GM12878 (cell line): ENCODE results near the gene SNX17. TPM values are rescaled to one million over a fixed set of nuclear protein-coding genes. Genes with fewer than 3 reads are reported as not detected.

ENCODE experiments used
- ATF7 ChIP-seq: fragments of 450-650 bp; IDR thresholded peaks from 2 replicates; pipeline ENCODE4 v1.6.1; 2016; ENCODE audit warnings: low read depth, mild to moderate bottlenecking
- BACH1 ChIP-seq: fragments of 450-650 bp; IDR thresholded peaks from 2 replicates; pipeline ENCODE4 v1.6.1; 2017; ENCODE audit warnings: mild to moderate bottlenecking, borderline replicate concordance
- BRCA1 ChIP-seq: IDR thresholded peaks from 2 replicates; pipeline ENCODE4 v1.6.1; 2011; ENCODE audit warnings: low read depth, low read length, improper control_type of control experiment
- CBFB ChIP-seq: IDR thresholded peaks from 2 replicates; pipeline ENCODE4 v1.6.1; 2016; ENCODE audit warnings: antibody characterized with exemption, low read depth
- CBX3 ChIP-seq: fragments of 200-600 bp; sonication (generic); IDR thresholded peaks from 2 replicates; pipeline ENCODE4 v1.6.1; 2016; ENCODE audit warnings: low read depth, borderline replicate concordance
- CBX5 ChIP-seq: sonication (generic); IDR thresholded peaks from 2 replicates; pipeline ENCODE4 v1.6.1; 2016; ENCODE audit warnings: low read depth, moderate library complexity, mild to moderate bottlenecking, inconsistent platforms
- CTCF ChIP-seq, 3 experiments: IDR thresholded peaks in 2 of 3; conservative IDR thresholded peaks in 1 of 3; 2 replicates each; pipeline ENCODE4 v1.5.1; 2011; ENCODE audit warnings: low read depth in 3 of 3, low read length in 3 of 3, mild to moderate bottlenecking in 3 of 3, control low read depth in 2 of 3, moderate library complexity in 2 of 3, inconsistent platforms in 1 of 3, mixed read lengths in 1 of 3; ENCODE audit not compliant: control insufficient read depth in 2 of 3, insufficient read depth in 1 of 3; ENCODE audit errors: extremely low read depth in 1 of 3
- E2F8 ChIP-seq: fragments of 450-650 bp; IDR thresholded peaks from 2 replicates; pipeline ENCODE4 v1.6.1; 2018; ENCODE audit warnings: mild to moderate bottlenecking, low read depth, moderate library complexity; ENCODE audit not compliant: partially characterized antibody
- ELK1 ChIP-seq: IDR thresholded peaks from 2 replicates; pipeline ENCODE4 v1.6.1; 2012; ENCODE audit warnings: low read depth, low read length, improper control_type of control experiment
- HCFC1 ChIP-seq: fragments of 150-350 bp; IDR thresholded peaks from 2 replicates; pipeline ENCODE4 v1.6.1; 2014; ENCODE audit warnings: low read length
- HDAC2 ChIP-seq: fragments of 200-600 bp; sonication (generic); IDR thresholded peaks from 2 replicates; pipeline ENCODE4 v1.6.1; 2017
- IRF4 ChIP-seq: IDR thresholded peaks from 2 replicates; pipeline ENCODE4 v1.6.1; 2011; ENCODE audit warnings: low read depth, low read length
- LARP7 ChIP-seq: fragments of 450-650 bp; IDR thresholded peaks from 2 replicates; pipeline ENCODE4 v1.6.1; 2017; ENCODE audit warnings: mild to moderate bottlenecking
- NRF1 ChIP-seq: conservative IDR thresholded peaks from 2 replicates; pipeline ENCODE4 v1.6.1; 2011; ENCODE audit warnings: mild to moderate bottlenecking, low read depth, low read length, improper control_type of control experiment
- SIN3A ChIP-seq: IDR thresholded peaks from 2 replicates; pipeline ENCODE4 v1.6.1; 2012; ENCODE audit warnings: low read depth, low read length, improper control_type of control experiment
- SMAD5 ChIP-seq: IDR thresholded peaks from 2 replicates; pipeline ENCODE4 v1.6.1; 2016; ENCODE audit warnings: antibody characterized with exemption, low read depth
- SMARCA5 ChIP-seq: fragments of 450-650 bp; IDR thresholded peaks from 2 replicates; pipeline ENCODE4 v1.6.1; 2017; ENCODE audit warnings: mild to moderate bottlenecking
- ZBED1 ChIP-seq: IDR thresholded peaks from 2 replicates; pipeline ENCODE4 v1.6.1; 2016; ENCODE audit warnings: borderline replicate concordance
- ZBTB4 ChIP-seq: fragments of 450-650 bp; formaldehyde crosslinking; IDR thresholded peaks from 2 replicates; pipeline ENCODE4 v1.4.0; 2022; ENCODE audit warnings: mild to moderate bottlenecking, moderate library complexity
- polyA plus RNA-seq, 11 experiments: library from polyadenylated mRNA; depleted of rRNA in 4 of 11; unstranded in 6 of 11; stranded (reverse) in 5 of 11; fragments of >200 nt; fragmentation: Nextera tagmentation in 4 of 11; fragmentation: Illumina TruSeq in 1 of 11; extraction: Ambion mirVana in 4 of 11; extraction: Trizol in 1 of 11; gene quantifications; 1 replicate in 1 of 11; 2 replicates in 10 of 11; pipeline versions ENCODE4 v1.2.1 to v1.2.3, GENCODE V29; 2011 to 2016; ENCODE audit warnings: inconsistent platforms in 2 of 11, missing spikeins in 2 of 11, low read depth in 1 of 11
- total RNA-seq, 4 experiments: library from RNA; depleted of rRNA in 3 of 4; stranded (reverse); fragments of >200 nt in 3 of 4; fragmentation: Illumina TruSeq in 1 of 4; extraction: Trizol in 1 of 4; gene quantifications; 2 replicates each; pipeline versions ENCODE4 v1.2.1 to v1.2.3, GENCODE V29; 2013 to 2021

The SNX17 gene
- total and polyA plus RNA-seq, 10 of the 15 experiments (the other 5 are each of a cell fraction or from before 2014, with no cell fraction given): 6.5 to 116 (median 84.4) TPM

GRCh38 chr2:27322766-27323595 lies 47.4 kb upstream of the SNX17 start, which contains the start of gene MPV17 (continued):
- TF ChIP-seq ZBTB4: no peak
- TF ChIP-seq IRF4: no peak
- TF ChIP-seq BRCA1: no peak
- TF ChIP-seq CBX5: no peak
- no peak for TF ChIP-seq ELK1
- TF ChIP-seq CBFB: peak; percentile 88
- TF ChIP-seq HCFC1: peak; percentile 67
- TF ChIP-seq E2F8: peak; percentile 71
- TF ChIP-seq CBX3: no peak
- TF ChIP-seq BACH1: peak; percentile 32; the same call in 1 of the 2 replicates
- TF ChIP-seq LARP7: no peak; the same call in 1 of the 2 replicates
- no peak for TF ChIP-seq SMARCA5
- TF ChIP-seq CTCF (IDR thresholded peaks at IDR 0.05 in 2 of 3, conservative IDR thresholded peaks at IDR 0.05 in 1 of 3; ENCODE audit: control insufficient read depth in 2 of 3, extremely low read depth in 1 of 3, insufficient read depth in 1 of 3, low read depth in 3 of 3, low read length in 3 of 3): no peak
- TF ChIP-seq SIN3A: peak; percentile 77; the same call in 1 of the 2 replicates
- TF ChIP-seq NRF1: no peak
- peak; percentile 66; the same call in 1 of the 2 replicates for TF ChIP-seq ATF7
- peak; percentile 95 for TF ChIP-seq SMAD5
- peak; percentile 84; the same call in 1 of the 2 replicates for TF ChIP-seq ZBED1
- no peak for TF ChIP-seq HDAC2
